Loucy (cell line): ENCODE data around the gene SAP30BP.

ENCODE experiments used
- EZH2phosphoT487 ChIP-seq: fragments of 200-600 bp; IDR thresholded peaks from 2 replicates; pipeline ENCODE4 v1.6.1; 2018; ENCODE audit warnings: antibody characterized with exemption, mild to moderate bottlenecking, moderate library complexity, borderline replicate concordance
- TF ChIP-seq, protein P1 (sequence below): fragments of 200-600 bp; sonication (generic); conservative IDR thresholded peaks from 2 replicates; pipeline ENCODE4 v1.5.1; 2014; ENCODE audit warnings: mild to moderate bottlenecking, antibody characterized with exemption, low read length

DNA sequence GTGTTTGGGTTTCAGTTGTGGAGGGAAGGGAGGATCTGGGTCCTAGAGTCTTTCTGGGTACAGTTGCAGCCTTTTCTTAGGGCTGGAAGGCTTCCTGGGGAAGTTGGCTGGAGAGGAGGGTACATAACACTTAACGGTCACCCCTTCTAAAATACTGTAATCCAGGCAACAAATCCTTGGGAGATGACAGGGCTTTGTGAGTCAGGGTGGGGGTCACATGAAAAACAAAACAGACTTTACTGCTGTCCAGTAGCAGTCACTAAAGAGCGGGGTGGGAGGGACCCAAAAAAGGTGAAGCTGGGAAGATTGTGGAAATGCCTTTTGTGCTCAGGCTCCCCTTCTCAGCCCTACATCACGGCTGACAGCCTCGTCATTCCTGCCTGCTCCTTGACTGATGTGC, 6.3 kb downstream of the SAP30BP start:
- TF ChIP-seq, protein P1, sequence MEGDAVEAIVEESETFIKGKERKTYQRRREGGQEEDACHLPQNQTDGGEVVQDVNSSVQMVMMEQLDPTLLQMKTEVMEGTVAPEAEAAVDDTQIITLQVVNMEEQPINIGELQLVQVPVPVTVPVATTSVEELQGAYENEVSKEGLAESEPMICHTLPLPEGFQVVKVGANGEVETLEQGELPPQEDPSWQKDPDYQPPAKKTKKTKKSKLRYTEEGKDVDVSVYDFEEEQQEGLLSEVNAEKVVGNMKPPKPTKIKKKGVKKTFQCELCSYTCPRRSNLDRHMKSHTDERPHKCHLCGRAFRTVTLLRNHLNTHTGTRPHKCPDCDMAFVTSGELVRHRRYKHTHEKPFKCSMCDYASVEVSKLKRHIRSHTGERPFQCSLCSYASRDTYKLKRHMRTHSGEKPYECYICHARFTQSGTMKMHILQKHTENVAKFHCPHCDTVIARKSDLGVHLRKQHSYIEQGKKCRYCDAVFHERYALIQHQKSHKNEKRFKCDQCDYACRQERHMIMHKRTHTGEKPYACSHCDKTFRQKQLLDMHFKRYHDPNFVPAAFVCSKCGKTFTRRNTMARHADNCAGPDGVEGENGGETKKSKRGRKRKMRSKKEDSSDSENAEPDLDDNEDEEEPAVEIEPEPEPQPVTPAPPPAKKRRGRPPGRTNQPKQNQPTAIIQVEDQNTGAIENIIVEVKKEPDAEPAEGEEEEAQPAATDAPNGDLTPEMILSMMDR: no peak
- no peak for TF ChIP-seq EZH2phosphoT487
